IPS DF 19.7 (cell line): ENCODE measurements around the gene TMEM185B.
"Not testable (repeated sequence)": the region's sequence is repeated elsewhere in the genome, so short reads cannot be mapped to it uniquely, and the experiment has no call there.

Experiments
- DNase-seq: peaks from one replicate; pipeline ENCODE4 v3.0.0-alpha.2; 2013; ENCODE audit warnings: low read depth, low spot score

TMEM185B gene

DNA sequence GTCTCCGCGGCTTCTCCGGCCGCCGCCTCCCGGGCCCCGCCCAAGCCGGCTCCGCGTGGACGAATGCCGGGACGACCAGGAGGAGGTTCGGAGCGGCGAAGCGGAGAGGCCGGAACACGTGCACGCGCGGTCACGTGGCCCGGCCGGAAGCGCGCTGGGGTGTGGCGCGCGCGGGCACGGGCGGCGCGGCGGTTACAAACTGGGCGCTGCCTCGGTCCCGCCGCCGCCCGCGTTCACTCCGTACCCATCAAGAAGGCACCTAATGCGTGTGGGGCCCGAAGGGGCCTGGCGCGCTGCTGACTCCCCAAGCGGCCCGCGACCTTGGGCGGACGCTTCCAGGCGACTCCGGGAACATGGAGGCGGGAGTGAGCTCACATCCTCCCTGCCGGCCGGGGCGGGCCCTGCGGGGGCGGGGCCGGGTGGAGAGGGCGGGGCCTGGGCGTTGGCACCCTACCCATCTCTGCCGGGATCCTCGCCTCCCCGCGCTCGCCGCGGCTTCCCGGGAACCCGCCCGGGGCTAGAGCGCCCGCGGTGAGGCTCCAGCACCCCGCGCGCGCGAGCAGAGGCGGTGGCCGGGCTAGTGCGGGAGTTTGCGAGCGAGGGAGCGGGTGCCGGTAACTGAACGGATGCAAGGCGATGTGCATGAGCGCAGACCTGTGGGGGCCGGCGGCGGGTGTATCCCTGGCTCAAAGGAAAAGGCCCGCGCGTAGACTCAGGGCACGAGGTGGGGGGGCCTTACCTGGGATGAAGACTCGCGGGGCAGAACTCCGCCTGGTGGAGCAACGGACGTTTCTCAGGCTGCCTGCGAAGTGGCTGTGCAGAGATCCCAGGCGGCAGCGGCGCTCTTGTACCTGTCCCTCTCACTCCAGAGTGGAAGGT, at the start of gene TMEM185B:
Gene TMEM185B, minus strand, starts transcription at position 367 of the 879 bp plus-strand sequence. CDS start 424 bp downstream, outside the sequence.
- no peak for DNase-seq

DNA sequence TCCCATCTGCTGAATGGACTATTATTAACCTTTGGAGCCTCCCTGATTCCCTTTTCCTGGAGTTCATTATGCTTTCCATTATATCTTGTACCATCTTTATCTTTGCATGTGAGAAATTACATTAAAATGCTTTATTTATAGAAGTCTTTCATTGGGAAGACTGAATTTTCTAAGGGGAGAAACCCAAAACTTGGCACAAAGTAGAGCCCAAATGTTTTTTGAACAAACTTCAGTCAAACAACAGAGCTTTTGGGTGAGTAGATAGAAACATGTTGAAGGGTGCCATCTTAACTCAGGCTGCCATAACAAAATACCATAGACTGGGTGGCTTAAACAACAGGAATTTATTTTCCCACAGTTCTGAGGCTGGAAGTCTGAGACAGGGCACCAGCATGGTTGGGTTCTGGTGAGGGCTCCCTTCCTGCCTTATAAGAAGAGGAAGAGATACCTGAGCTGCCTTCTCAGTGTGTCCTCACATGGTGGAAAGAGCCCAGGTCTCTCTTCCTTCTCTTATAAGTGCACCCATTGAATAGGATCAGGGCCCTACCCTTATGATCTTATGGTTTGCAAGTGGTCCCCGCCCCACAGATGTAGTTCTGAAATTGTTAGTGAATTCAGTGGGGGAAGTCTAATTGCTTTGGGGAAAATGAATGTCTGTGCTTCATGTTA, 48.6 kb upstream of the TMEM185B start:
- no peak for DNase-seq

GRCh38 chr2:120269816-120270215, 46.6 kb upstream of the TMEM185B start:
- DNase-seq, result no peak

- DNase-seq, result no peak
These were observed 46.0 kb upstream of the TMEM185B start for GRCh38 chr2:120269076-120269744.

DNA sequence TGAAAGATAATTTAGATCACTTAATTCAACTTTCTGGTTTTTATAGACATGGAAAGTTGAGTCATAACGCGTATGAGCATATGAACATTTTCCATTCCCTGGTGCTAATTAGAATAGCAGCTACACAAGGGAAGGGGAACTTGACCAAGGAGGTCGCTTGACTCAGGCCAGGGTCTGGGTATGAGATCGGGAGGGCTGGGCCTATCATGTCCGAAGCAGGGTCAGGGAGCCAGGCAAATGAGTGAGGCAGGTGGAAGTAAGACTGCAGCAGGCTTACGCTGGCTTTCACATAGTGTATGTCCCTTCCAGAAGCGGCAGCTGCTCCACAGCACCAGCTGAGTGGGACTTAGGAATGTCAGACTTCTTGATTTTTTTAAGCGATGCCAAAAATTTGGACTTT, 44.1 kb upstream of the TMEM185B start:
- DNase-seq, result no peak

- DNase-seq, result no peak
These were observed 41.8 kb upstream of the TMEM185B start for GRCh38 chr2:120265006-120265405.

- no peak for DNase-seq
These were observed 39.7 kb upstream of the TMEM185B start for GRCh38 chr2:120262761-120263428.

DNA sequence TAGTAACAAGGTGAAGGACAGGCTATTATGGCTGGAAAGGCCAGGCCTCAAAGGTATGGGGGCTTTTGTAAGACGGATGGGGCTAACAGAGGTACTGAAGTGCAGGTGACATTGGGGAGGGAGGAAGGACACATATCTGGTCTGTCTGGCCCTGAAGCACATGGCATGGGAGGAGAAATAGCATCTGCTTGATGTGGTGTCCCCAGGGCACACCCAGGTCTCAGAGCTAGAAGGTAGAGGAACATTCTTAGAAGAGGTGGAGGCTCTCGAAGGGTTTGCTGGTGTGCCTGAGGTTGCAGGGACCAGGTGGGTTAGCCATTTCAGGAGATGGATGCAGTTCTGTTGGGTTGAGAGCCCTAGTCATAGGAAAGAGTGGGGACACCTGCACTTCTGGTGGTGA, 39.0 kb upstream of the TMEM185B start:
- no peak for DNase-seq

DNA sequence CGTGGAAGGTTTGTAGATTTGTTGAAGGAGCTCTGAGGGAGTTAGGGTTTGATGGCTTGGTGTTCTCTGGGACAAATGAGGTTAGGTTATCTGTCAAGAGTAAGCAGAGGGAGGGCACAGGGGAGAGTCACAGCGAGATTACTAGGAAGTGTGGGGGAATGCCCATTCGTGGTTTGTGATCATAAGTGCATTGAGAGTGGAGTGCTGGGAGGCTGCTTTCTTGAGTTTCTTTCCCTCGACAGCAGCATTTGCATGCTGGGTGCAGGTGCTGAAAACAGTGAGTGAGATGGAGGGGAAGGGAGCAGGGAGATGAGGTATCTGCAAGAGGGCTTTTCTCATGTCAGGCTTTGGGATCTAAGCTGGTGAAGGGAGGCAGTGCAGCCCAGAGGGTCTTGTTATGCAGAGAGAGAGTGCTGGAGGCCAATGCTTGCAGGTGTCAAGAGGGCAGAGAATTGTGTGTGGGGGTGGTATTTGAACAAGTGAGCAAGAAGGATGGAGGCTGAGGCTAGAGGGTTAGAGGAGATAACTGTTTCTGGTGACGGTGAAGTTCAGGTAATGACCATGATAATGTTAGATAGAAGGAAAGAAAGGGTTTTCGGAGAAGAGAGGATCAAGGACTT, 38.3 kb upstream of the TMEM185B start:
- DNase-seq, result no peak

DNA sequence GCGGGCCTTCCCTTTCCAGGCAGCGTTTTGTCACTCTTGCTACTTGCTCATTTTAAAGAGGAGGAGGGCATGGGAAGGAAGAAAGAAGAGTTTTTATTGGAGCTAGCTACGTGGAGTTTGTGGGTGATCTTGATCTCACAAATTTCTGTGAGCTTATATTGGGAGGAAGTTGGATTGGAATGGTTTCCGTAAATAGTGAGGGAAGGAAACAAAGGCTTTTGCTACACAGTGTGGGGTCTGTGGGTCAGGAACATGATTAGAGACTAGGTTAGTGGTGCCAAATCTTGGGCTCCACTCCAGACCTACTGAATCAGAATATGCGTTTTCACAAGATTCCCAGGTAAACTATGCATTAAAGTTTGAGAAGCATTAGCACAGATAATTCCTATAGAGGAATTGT, 37.5 kb upstream of the TMEM185B start:
- DNase-seq, result no peak

DNA sequence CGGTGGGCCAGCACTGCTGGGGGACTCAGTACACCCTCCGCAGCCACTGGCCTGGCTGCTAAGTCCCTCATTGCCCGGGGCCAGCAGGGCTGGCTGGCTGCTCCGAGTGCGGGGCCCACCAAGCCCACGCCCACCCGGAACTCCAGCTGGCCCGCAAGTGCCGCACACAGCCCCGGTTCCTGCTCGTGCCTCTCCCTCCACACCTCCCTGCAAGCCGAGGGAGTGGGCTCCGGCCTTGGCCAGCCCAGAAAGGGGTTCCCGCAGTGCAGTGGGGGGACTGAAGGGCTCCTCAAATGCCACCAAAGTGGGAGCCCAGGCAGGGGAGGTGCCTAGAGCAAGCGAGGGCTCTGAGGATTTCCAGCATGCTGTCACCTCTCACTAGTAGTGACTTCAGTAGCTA, 36.7 kb upstream of the TMEM185B start:
- DNase-seq, result not testable (repeated sequence)

DNA sequence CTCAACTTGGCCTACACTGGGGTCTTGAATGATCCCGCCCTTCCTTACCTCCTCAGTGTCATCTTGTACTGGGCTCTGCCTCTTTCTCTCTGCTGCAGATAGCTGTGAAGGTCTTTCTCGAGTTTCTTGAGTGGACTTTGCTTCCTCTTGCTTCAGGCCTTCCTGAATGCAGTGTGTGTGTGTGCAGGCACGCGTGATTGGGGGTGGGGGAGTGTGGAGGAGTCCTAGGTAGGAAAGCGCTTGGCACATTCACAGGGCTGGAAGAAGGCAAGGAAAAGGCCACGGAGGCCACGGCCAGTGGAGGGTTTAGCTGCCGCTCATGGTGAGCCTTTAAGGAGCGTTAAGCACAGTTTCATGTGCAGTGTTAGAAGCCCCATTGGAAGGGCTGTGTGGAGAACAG, 35.0 kb upstream of the TMEM185B start:
- no peak for DNase-seq

- DNase-seq, result no peak
These were observed 34.3 kb upstream of the TMEM185B start for GRCh38 chr2:120257522-120257921.

- no peak for DNase-seq
These were observed 33.4 kb upstream of the TMEM185B start for GRCh38 chr2:120256651-120257000.

DNA sequence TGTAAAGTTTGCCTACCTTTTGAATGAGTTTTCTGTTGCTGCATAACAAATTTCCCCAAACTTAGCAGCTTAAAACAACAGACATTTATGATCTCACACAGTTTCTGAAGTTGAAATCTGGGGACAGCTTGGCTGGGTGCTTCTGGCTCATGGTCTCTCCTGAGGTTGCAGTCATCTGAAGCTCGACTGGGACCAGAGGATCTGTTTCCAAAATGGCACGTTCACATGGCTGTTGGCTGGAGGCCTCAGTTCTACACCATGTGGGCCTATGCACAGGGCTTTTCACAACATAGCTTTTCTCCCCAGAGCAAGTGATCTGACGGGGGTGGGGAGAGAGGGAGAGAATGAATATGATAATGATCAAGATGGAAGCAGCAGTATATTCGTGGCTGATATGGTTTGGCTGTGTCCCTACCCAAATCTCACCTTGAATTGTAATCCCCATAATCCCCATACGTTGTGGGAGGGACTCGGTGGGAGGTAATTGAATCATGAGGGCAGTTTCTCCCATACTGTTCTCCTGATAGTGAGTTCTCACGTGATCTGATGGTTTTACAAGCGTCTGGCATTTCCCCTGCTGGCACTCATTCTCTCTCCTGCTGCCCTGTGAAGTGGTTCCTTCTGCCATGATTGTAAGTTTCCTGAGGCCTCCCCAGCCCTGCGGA, 32.9 kb upstream of the TMEM185B start:
- no peak for DNase-seq

DNA sequence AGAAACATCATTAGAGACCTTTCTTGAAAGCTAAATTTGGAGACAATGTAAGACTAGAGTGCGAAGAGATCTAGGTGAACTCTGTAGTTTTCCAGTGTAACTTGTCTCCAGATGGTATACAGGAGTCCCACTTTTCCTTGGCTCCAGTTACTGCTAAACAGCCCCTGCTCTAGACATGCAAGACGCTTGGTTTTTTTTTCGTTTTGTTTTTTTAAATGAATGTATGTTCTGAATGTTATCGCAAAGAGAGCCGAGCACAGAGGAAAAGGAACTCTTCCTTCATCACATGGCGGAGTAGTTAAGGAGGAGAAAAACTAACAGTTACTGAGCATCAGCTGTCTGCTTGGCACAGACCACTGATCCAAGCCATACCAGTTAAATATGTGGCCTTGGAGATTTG, 31.9 kb upstream of the TMEM185B start:
- no peak for DNase-seq

GRCh38 chr2:120254178-120254577, 31.0 kb upstream of the TMEM185B start:
- DNase-seq, result no peak

DNA sequence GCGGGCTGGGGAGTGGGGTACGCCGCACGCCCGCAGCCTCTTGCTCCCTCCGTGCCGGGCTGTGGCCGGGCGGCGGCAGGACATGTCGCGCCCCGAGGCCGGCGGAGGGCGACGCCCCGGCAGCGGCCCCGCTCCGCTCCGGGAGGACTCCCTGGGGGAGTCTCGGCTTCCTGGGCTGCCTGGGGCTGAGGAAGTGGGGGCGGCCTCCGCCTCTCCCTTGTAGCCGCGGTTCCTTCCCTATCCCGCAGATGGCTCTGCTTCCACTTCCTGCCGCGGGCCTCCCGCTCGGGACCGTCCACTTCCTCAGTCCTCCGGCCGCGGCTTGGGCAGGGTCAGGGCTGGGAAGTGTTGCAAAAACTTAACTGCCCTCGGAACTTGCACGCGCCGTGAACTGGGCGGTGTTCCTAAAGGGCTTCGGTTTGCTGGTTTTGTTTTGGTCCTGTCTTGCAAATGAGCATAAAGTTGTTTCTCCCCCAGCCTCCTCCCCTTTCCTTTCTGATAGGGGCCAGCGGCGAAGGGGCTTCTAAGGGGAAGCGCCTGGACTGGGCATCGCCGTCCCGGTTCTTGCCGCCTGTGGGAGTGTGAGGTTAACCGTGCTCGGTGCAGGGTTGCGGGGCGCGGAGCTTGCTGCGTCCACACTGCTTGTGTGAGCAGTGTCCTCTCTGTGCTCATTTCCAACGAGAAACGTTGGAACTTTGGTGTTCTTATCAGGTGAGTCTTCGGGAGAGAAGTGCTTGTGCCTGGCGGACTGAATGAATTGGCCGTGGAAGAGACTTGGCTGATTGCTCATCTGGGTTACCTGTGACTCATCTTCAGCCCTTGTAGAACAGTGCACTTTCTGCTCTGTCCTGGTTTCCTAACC, 30.1 kb upstream of the TMEM185B start:
- DNase-seq, result no peak

GRCh38 chr2:120252225-120253020, 29.2 kb upstream of the TMEM185B start, which contains the start of gene RALB:
TSS of gene RALB (plus strand) at chr2:120252852. CDS start at chr2:120278665, 25,813 bp downstream.
- peak; percentile 83 for DNase-seq
